HG03565 (cell line): ENCODE data around the gene SOS2.
A peak's percentile ranks its signal among the peaks of the same experiment; 100 is the strongest.

Experiments used
- ATAC-seq: cut with Tn5 transposase; IDR thresholded peaks from one replicate; pipeline ENCODE4 v1.9.1; 2021; ENCODE audit warnings: mild to moderate bottlenecking, moderate library complexity; ENCODE audit not compliant: unreplicated experiment

Gene SOS2

DNA sequence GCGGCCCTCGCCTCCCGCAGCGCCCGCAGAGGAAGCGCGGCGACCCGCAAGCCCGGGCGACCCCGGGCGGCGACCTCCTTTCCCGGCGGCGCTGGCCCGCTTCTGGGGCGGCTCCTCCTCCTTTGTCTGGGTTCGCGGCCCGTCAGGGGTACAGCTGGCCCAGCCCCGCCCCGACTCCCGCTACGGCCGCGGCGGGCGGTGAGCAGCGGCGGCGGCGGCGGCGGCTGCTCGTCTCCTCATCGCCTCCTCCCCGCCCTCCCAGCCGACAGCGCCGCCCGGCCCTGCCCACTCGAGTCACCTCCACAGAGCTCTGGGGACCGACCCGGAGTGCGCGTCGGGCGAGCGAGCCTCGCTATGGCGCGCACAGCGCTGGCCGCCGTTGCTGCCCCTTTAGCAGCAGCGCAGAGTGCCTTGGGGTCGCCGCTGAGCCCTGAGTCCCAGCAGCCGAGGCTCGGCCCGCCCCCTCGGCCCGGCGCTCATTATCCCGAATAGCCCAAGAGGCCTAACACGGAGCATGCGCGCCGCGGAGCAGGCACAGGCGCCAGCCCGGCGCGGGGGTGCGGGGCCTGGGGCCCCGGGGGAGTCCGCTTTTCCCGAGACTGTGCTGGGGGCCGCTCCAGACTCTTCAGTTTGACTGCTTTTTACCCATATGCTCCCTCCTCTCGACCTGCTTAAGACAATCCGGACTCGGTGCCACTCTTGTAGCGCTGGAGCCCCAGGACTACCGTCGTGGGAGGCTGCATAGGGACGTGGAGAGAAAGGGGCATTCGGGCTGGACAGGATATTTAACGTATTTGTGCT lies at the start of gene SOS2:
Gene SOS2, minus strand, starts transcription at position 104 of the 801 bp plus-strand sequence. CDS start 295 bp downstream, outside the sequence.
- peak; percentile 65 for ATAC-seq

DNA sequence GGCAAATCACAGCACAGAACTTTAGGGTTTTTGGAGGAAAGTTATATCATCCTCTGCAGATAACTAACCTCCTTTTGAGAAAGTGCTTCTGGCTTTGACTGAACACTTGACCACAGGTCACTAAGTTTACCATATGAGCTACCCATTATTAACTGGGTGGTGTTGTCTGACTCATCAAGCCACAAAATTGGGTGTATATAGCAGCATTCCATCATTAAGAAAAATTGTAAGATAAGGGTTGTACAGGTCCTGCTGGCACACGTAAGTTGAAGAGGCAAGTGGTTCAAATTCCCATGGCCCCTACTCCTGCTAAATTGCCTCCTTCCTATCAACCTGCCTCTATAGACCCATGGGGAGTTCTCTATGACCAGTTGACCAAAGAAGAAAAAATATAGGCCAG lies 41.1 kb upstream of the SOS2 start:
- ATAC-seq = no peak

DNA sequence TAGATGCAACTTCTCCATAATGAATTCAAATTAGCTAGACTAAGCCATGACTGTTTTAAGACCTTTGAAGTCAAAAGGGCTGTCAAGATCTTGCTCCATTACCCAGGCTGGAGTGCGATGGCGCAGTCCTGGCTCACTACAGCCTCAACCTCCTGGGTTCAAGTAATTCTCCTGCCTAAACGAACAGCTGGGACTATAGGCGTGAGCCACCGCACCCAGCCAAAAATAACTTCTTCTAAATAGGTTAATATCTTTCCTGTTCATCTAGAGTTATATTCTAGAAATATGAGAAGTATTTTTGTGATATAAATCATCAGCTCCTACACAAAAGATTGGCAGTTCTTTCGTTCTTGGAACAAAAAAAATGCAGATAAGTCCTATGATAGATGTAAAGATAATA lies 39.6 kb upstream of the SOS2 start:
- no peak for ATAC-seq

- ATAC-seq = no peak
These were observed 33.7 kb upstream of the SOS2 start for GRCh38 chr14:50265029-50265428.

DNA sequence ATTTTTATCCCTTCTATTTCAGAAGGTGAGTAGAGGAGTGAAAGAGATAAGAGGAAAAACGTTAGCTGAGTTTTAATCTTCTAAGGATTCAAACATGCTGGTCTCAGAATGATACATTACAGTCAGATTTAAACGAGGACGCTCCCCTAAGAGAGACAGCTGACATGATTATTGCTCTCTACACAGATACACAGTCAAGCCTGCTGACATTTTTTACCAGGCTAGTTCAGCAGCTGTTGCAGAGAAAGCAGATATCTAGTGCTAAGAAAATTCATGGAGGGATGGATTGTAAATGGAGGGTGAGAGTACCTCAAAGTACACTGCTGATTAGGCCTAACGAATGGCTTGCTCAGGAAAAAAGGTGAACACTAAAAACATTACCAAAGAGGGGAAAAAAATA lies 31.9 kb upstream of the SOS2 start:
- no peak for ATAC-seq

DNA sequence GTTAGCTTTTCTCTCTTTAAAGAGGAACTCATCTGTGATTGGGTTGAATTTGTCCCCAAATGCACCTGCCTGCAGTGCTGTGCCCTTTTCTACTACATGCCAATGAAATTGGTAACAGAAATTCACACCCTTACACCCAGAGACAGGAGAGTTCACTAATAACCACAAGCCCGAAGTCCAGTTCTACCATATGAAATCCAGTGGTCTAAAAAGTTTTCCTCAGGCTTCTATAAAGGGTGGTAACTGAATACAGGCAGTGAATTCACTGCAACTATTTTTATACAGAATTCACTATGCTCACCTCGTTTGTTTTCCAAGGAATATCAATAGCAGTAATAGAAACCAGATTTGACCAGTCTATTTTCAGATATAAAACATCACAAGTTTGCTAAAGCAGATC lies 31.5 kb upstream of the SOS2 start:
- no peak for ATAC-seq

DNA sequence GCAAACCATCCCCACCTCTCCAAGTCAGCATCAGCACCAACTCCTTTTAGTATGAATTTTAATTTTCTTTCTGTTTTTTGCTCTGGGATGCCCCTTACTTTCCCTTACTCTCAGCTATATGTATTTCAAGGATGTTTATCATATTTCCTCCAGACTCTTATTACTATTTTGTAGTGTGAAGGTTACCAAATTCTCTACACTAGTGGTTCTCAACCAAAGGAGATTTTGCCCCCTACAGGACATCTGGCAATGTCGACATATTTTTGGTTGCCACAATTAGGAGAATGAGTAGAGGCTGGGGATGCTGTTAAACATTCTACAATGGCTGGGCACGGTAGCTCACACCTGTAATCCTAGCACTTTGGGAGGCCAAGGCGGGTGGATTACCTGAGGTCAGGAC lies 29.1 kb upstream of the SOS2 start:
- ATAC-seq = no peak

DNA sequence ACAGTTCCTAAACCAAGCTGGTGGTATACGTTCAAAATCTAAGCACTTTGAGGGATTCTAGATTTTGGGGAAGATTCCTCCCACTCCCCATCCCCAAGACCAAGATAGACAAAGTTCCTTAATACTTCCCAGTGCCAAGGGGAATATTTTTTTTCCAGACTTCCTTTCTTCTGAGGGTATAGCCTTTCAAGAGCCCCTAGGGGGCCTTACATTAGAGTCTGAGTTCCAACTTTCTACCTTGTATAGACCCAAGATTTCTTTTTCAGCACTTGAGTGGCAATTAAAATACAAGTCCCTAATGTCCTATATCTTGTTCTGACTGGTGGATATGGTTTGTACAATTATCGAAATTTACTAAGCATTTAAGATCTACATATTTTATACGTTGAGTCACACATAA lies 28.7 kb upstream of the SOS2 start:
- ATAC-seq = no peak

GRCh38 chr14:50257732-50258131 lies 26.4 kb upstream of the SOS2 start:
- ATAC-seq = no peak

GRCh38 chr14:50254248-50254647 lies 22.9 kb upstream of the SOS2 start:
- ATAC-seq = no peak

DNA sequence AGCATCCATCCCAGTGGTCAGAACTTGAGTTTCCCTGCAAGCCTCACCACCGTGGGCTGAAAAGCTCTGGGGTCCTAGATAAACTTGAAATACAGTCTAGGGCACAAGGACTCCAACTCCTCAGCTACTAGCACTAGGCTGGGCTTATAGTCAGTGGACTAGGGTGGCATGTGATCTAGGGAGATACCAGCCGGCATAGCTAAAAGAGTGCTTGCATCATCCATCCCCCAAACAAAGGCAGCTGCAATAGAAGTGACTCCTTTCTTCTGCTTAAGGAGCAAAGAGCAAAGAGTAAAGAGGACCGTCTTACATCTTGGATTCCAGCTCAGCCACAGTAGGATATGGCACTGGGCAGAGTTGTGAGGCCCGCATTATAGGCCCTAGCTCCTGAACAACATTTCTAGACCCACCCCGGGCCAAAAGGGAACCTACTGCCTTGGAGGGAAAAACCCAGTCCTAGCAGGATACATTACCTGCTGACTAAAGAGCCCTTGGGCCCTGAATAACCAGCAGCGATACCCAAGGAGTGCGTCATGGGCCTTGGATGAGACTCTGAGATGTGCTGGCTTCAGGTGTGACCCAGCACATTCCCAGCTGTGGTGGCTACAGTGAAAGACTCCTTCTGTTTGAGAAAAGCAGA lies 17.9 kb upstream of the SOS2 start:
- no peak for ATAC-seq

DNA sequence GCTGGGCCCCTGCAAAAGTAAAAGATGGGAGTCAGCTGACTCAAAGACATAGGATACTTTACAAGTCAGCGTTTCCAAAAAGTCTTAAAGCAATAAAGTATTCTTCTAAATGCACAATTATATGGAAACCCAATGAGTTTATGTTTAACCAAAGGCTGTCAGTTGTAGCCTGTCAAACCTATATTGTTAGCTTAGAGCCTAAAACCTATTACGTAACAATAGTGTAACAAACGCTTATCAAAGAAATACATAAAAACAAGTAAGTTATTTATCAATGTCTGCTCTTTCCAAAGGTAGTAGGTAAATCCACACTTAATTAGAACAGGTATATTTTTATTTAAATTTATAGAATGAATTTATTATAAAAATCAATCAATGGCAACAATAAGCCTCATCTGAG lies 15.9 kb upstream of the SOS2 start:
- ATAC-seq = no peak

GRCh38 chr14:50242566-50243310 lies 11.4 kb upstream of the SOS2 start:
- no peak for ATAC-seq

DNA sequence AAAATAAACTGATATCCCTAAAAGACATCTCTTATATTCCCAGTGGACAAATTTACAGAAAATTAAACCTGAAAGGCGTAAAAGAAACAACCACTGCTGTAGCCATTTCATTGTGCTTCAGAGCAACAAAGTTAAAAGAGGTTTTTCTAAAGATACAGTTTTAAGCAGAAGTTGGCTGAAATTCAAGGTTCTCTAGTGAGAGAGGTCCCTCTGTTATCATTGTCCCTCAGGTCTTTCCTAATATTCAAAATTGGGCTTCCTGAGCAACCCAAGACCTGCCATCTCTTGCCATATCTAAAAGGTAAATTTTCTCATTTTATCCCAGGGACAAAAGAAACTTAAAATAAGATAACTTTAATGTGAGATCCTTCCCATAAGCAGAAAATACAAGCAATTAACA lies 10.7 kb upstream of the SOS2 start:
- no peak for ATAC-seq

- ATAC-seq = no peak
These were observed 6.0 kb upstream of the SOS2 start for GRCh38 chr14:50237427-50237826.

DNA sequence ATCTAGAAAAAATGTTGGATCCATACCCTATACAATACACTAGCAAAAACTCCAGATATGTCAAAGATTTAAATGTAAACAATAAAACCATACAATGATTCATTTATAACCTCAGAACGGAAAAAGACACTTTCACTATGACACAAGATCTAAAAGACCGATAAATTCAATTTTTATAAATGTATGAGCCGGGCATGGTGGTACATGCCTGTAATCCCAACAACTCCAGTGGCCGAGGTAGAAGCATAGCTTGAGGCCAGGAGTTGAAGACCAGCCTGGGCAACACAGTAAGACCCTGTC lies 2.5 kb upstream of the SOS2 start:
- ATAC-seq = no peak

GRCh38 chr14:50233166-50233950 lies 2.0 kb upstream of the SOS2 start:
- no peak for ATAC-seq

DNA sequence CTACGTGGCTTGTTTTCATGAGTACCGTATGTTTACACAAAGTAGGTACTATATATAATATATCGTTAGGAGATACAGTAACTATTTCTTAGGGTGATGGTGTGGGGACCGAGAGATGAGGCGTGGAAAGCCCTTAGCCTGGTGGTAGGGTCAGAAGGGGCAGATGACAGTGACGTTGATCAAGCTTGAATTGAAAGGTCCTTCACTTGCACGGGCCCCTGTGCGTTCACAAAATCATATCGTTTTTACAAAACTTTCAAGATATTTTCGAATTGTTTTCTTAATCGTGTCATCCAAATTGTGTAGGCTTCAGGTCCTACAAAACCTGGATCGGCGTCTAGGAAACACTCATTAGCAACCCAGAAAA lies 881 bp upstream of the SOS2 start:
- ATAC-seq = no peak

GRCh38 chr14:50230701-50231474 lies 490 bp downstream of the SOS2 start:
- ATAC-seq = peak; percentile 22

DNA sequence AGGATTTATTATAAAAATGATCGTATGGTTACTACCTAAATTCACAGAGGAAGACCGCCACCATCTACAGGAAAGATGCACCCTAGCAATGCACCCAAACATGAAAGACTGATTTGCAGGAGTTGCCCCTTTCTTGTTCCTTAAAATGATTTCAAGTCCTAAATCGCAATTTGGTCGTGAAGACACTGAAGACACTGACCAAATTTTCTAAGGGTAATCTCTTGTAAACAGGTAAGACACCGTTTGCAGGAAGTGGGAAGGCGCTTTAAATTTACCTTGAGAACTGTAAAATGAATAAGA lies 1.0 kb downstream of the SOS2 start:
- ATAC-seq = no peak

- ATAC-seq = no peak
These were observed 1.7 kb downstream of the SOS2 start for GRCh38 chr14:50229681-50230080.
